ENCODE results near the gene LCN6. TPM values are rescaled to one million over a fixed set of nuclear protein-coding genes. Genes with fewer than 3 reads are reported as not detected.

The LCN6 gene
- total and polyA plus RNA-seq, 2 of the 13 experiments (the other 11 are each of a cell fraction or from before 2014, with no cell fraction given) = not detected

DNA sequence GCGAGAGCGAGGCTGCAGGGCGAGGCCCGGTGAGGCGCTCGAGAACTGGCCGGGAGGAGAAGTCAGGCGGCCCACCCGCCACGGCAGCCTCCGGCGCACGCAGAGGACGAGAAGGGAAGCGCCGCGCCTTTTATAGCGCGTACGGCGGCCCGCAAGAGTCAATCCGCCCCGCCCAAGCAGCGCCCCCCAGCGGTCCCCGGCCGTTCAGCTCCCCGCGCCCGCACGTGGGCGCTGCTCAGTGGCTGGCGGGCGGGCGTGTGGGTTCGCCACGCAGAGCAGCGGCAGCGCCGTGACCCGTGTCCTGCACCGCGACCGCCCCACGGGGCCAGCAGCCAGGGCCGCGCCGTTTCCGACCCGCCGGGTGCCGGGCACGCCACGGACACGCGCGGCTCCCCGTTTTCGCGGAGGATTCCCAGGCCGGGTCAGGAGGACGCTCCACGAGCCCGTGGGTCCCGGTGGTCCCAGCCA lies 20.2 kb downstream of the LCN6 start (continued):
- peak; percentile 44; the same call in 1 of the 2 replicates for TF ChIP-seq ZNF773 (CRISPR knock-in tag; IDR thresholded peaks at IDR 0.05; ENCODE audit: borderline replicate concordance)
- TF ChIP-seq ZNF761 (CRISPR knock-in tag; conservative IDR thresholded peaks at IDR 0.05) = peak; percentile 74; the same call in 1 of the 2 replicates
- no peak for TF ChIP-seq FOXA1 (IDR thresholded peaks at IDR 0.05)
- TF ChIP-seq FOXA1 (CRISPR knock-in tag; IDR thresholded peaks at IDR 0.05) = peak; percentile 33; the same call in 1 of the 2 replicates
- peak; percentile 87 for TF ChIP-seq ZNF331 (CRISPR knock-in tag; IDR thresholded peaks at IDR 0.05)
- TF ChIP-seq STAT5B (CRISPR knock-in tag; IDR thresholded peaks at IDR 0.05) = no peak
- no peak for TF ChIP-seq ZBTB8A (CRISPR knock-in tag; IDR thresholded peaks at IDR 0.05; ENCODE audit: borderline replicate concordance, low read depth)
- no peak for TF ChIP-seq JUNB (CRISPR knock-in tag; IDR thresholded peaks at IDR 0.05; ENCODE audit: borderline replicate concordance)
- no peak for TF ChIP-seq ZNF350 (CRISPR knock-in tag; IDR thresholded peaks at IDR 0.05; ENCODE audit: borderline replicate concordance, low read depth)
- TF ChIP-seq, protein P1, sequence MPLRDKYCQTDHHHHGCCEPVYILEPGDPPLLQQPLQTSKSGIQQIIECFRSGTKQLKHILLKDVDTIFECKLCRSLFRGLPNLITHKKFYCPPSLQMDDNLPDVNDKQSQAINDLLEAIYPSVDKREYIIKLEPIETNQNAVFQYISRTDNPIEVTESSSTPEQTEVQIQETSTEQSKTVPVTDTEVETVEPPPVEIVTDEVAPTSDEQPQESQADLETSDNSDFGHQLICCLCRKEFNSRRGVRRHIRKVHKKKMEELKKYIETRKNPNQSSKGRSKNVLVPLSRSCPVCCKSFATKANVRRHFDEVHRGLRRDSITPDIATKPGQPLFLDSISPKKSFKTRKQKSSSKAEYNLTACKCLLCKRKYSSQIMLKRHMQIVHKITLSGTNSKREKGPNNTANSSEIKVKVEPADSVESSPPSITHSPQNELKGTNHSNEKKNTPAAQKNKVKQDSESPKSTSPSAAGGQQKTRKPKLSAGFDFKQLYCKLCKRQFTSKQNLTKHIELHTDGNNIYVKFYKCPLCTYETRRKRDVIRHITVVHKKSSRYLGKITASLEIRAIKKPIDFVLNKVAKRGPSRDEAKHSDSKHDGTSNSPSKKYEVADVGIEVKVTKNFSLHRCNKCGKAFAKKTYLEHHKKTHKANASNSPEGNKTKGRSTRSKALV (CRISPR knock-in tag; IDR thresholded peaks at IDR 0.05) = peak; percentile 68
- TF ChIP-seq ARID5B (CRISPR knock-in tag; IDR thresholded peaks at IDR 0.05) = peak; percentile 62; the same call in 1 of the 2 replicates
- peak; percentile 69; the same call in 1 of the 2 replicates for TF ChIP-seq ZNF232 (CRISPR knock-in tag; IDR thresholded peaks at IDR 0.05; ENCODE audit: borderline replicate concordance)
- no peak for TF ChIP-seq TOE1 (CRISPR knock-in tag; IDR thresholded peaks at IDR 0.05)
- TF ChIP-seq CBX5 (CRISPR knock-in tag; IDR thresholded peaks at IDR 0.05; ENCODE audit: borderline replicate concordance) = peak; percentile 81; the same call in 1 of the 2 replicates
- TF ChIP-seq NFKB2 (CRISPR knock-in tag; IDR thresholded peaks at IDR 0.05; ENCODE audit: borderline replicate concordance) = peak; percentile 66
- no peak for TF ChIP-seq NR2F6 (IDR thresholded peaks at IDR 0.05)
- TF ChIP-seq NR2F6 (CRISPR knock-in tag; IDR thresholded peaks at IDR 0.05) = peak; percentile 61
- TF ChIP-seq, protein P2, sequence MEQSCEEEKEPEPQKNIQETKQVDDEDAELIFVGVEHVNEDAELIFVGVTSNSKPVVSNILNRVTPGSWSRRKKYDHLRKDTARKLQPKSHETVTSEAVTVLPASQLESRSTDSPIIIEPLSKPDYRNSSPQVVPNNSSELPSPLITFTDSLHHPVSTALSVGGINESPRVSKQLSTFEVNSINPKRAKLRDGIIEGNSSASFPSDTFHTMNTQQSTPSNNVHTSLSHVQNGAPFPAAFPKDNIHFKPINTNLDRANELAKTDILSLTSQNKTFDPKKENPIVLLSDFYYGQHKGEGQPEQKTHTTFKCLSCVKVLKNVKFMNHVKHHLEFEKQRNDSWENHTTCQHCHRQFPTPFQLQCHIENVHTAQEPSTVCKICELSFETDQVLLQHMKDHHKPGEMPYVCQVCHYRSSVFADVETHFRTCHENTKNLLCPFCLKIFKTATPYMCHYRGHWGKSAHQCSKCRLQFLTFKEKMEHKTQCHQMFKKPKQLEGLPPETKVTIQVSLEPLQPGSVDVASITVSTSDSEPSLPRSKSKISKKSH (CRISPR knock-in tag; IDR thresholded peaks at IDR 0.05; ENCODE audit: borderline replicate concordance) = no peak
- peak; percentile 77 for TF ChIP-seq NRL (CRISPR knock-in tag; IDR thresholded peaks at IDR 0.05; ENCODE audit: borderline replicate concordance)
- TF ChIP-seq KLF15 (CRISPR knock-in tag; IDR thresholded peaks at IDR 0.05; ENCODE audit: borderline replicate concordance) = peak; percentile 83; the same call in 1 of the 2 replicates
- 0 out of 2 replicates have a peak, but pooled peaks have one; percentile 67 for TF ChIP-seq ZNF546 (CRISPR knock-in tag; conservative IDR thresholded peaks at IDR 0.05)
- TF ChIP-seq KLF6 (CRISPR knock-in tag; IDR thresholded peaks at IDR 0.05) = peak; percentile 98
